Measurements from ENCODE around the gene TWF1. TPM values are rescaled to one million over a fixed set of nuclear protein-coding genes. Genes with fewer than 3 reads are reported as not detected.

The TWF1 gene
- total RNA-seq, 5 donors from 2014 or later (not counting 1 experiment from before 2014, with no cell fraction given) = 23.4 to 53.3 (median 29.4) TPM

DNA sequence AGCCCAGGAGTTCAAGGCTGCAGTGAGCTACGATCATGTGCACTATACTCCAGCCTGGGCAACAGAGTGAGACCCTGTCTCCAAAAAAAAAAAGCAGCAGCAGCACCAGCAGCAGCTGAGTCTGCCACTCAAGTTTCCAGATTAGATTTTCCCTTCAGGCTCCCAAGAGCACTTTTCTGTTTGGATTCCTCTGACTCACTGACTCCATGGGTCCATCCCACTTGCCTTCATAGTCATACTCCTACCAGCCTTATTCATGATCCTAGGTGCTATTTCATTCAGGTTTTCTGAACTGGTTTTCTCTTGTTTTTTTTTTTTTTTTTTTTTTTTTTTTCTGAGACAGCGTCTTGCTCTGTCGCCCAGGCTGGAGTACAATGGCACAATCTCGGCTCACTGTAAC lies 6.8 kb upstream of the TWF1 start:
- WGBS (ENCODE audit: insufficient coverage) = 93% methylated on average over 3 of the region's 4 CpGs
- Histone ChIP-seq H3K27ac (ENCODE audit: low read length) (no peak overlapping the region), H3K9me3 (no peaks in the 10 kb centered on the region), H3K27me3 (replicated peaks in 1 of 2; ENCODE audit: control insufficient read depth in 2 of 2, extremely low read depth in 1 of 2, insufficient read depth in 2 of 2, low read length in 1 of 2) (no peaks in the 10 kb centered on the region), H3K4me1 (ENCODE audit: control insufficient read depth in 1 of 2, extremely low read depth in 1 of 2, insufficient read depth in 2 of 2, low read length in 2 of 2) (no peaks in the 10 kb centered on the region), H3K4me3 (ENCODE audit: control insufficient read depth in 1 of 2, extremely low read depth in 1 of 2, low read length in 1 of 2) (no peak overlapping the region), H3K36me3 (ENCODE audit: control insufficient read depth in 2 of 2, extremely low read depth in 1 of 2, insufficient read depth in 1 of 2, low read length in 1 of 2) (no peaks in the 10 kb centered on the region)
- no peak for ATAC-seq (replicated peaks in 1 of 4)
- Mint-ChIP-seq H3K4me1 (peaks cover 6 to 48% (median 15%) of the 10 kb centered on the region in 3 donors), H3K27ac (no peak overlapping the region), H3K4me3 (no peak overlapping the region), H3K36me3 (no peaks in the 10 kb centered on the region), H3K9me3 (no peaks in the 10 kb centered on the region), H3K27me3 (no peaks in the 10 kb centered on the region)
- DNase-seq = no peak
- CTCF ChIA-PET = interaction anchor here in 1 of 2 donors (0.7 kb wide), 1 partner anchor 60 kb away, joined by 4 read pairs; no protein-coding TSS in a partner anchor
- POLR2A ChIA-PET = no interaction called here

DNA sequence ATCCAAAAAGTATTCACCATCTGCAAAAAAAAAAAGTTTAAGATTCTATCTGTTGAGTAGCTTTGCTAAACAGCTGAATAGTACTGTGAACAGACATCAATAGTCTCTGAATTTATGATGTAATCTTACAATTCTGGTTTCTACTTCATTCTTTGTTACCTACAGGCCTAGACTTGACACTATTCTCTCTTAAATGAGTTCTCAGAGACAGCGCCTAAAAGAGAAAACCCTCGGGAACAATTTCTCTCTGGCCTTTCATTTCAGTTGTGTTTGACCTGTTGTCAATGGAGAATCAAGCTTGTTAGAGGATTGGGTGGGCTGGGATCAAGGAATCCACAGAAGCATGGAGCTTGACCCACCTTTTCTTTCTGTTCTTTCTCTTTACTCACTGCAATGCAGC lies 5.9 kb upstream of the TWF1 start:
- Mint-ChIP-seq H3K4me3 (no peak overlapping the region), H3K27me3 (no peaks in the 10 kb centered on the region), H3K4me1 (peaks cover 8 to 56% (median 20%) of the 10 kb centered on the region in 3 donors), H3K9me3 (no peaks in the 10 kb centered on the region), H3K27ac (peak overlapping the region; percentile 28 to 74), H3K36me3 (no peaks in the 10 kb centered on the region)
- H3K27me3 ChIP-seq (replicated peaks in 1 of 2; ENCODE audit: control insufficient read depth in 2 of 2, extremely low read depth in 1 of 2, insufficient read depth in 2 of 2, low read length in 1 of 2) = no peaks in the 10 kb centered on the region
- peaks cover 0 to 3% of the 10 kb centered on the region in 2 experiments for H3K4me1 ChIP-seq (ENCODE audit: control insufficient read depth in 1 of 2, extremely low read depth in 1 of 2, insufficient read depth in 2 of 2, low read length in 2 of 2)
- WGBS (ENCODE audit: insufficient coverage) = no CpG with 5 or more reads among the region's 2 CpGs
- DNase-seq = no peak
- H3K27ac ChIP-seq (ENCODE audit: low read length) = no peak overlapping the region
- no peak for ATAC-seq (replicated peaks in 1 of 4)
- no peaks in the 10 kb centered on the region for H3K9me3 ChIP-seq
- no peaks in the 10 kb centered on the region for H3K36me3 ChIP-seq (ENCODE audit: control insufficient read depth in 2 of 2, extremely low read depth in 1 of 2, insufficient read depth in 1 of 2, low read length in 1 of 2)
- ChIA-PET CTCF (no interaction called here), POLR2A (interaction anchor here in 1 of 2 donors (0.6 kb wide), 1 partner anchor 27 kb away, joined by 4 read pairs; no protein-coding TSS in a partner anchor)
- no peak overlapping the region for H3K4me3 ChIP-seq (ENCODE audit: control insufficient read depth in 1 of 2, extremely low read depth in 1 of 2, low read length in 1 of 2)

DNA sequence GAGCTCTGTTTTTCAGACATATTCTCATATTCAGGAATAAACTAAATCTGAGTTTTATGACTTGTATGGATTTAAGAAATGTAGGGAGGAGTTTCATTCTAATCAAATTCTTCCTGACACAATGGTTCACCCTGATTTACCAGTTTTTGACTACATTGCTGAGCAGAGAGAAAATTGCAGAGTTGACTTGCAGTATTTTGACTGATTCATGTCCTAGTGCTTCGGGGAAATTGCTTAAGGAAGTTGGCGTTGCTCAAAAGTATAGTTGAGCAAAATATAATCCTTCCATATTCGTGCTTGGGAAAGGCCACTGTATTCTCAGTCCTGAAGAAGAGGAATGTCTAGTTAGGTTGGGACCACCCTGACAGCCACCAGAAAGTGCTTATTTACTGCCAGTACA lies 1.3 kb upstream of the TWF1 start:
- ChIA-PET POLR2A (interaction anchor here (1.7 to 2.7 kb wide), 4 partner anchors 25 to 48 kb away, joined by 6 to 17 read pairs (median 11); partner anchors contain the start of genes IRAK4 (in 2 of the 2), PUS7L (in 2 of the 2) and TMEM117 (in 1 of the 2)), CTCF (interaction anchor here in 1 of 2 donors (0.9 to 4.9 kb wide), 6 partner anchors 10 to 75 kb away, joined by 3 to 30 read pairs (median 4); partner anchors contain the start of gene TMEM117)
- Mint-ChIP-seq H3K27ac (peak overlapping the region; percentile 100), H3K36me3 (peaks cover 3% of the 10 kb centered on the region), H3K9me3 (no peaks in the 10 kb centered on the region), H3K4me3 (peak overlapping the region; percentile 93 to 100 (median 100)), H3K27me3 (no peaks in the 10 kb centered on the region), H3K4me1 (peaks cover 40 to 64% (median 49%) of the 10 kb centered on the region in 3 donors)
- 74% methylated on average over 3 of the region's 3 CpGs for WGBS (ENCODE audit: insufficient coverage)
- ATAC-seq (replicated peaks in 1 of 4) = no peak
- no peak for DNase-seq
- Histone ChIP-seq H3K27me3 (replicated peaks in 1 of 2; ENCODE audit: control insufficient read depth in 2 of 2, extremely low read depth in 1 of 2, insufficient read depth in 2 of 2, low read length in 1 of 2) (no peaks in the 10 kb centered on the region), H3K36me3 (ENCODE audit: control insufficient read depth in 2 of 2, extremely low read depth in 1 of 2, insufficient read depth in 1 of 2, low read length in 1 of 2) (peaks cover 0 to 8% of the 10 kb centered on the region in 2 donors), H3K4me1 (ENCODE audit: control insufficient read depth in 1 of 2, extremely low read depth in 1 of 2, insufficient read depth in 2 of 2, low read length in 2 of 2) (peaks cover 0 to 26% of the 10 kb centered on the region in 2 experiments), H3K9me3 (no peaks in the 10 kb centered on the region), H3K4me3 (ENCODE audit: control insufficient read depth in 1 of 2, extremely low read depth in 1 of 2, low read length in 1 of 2) (no peak overlapping the region), H3K27ac (ENCODE audit: low read length) (peak overlapping the region; percentile 91)

DNA sequence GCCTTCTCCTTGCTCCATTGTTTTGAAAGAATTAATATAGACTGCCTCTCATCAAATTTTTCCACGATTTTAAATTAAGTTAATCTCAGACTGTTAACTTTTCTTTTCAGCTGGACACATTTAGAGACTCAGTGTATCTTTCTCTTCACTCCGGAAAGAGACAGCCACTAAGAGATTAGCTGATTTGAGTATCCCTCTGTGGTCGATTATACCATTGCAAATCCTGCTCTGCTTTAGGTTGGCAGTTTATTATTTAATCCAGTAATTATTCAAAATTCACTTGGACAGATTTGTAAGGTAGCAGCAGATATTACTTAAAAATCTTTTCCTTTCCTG lies 588 bp upstream of the TWF1 start:
- CTCF ChIA-PET = interaction anchor here in 1 of 2 donors (0.7 to 4.9 kb wide), 6 partner anchors 26 to 76 kb away, joined by 3 to 30 read pairs (median 4); partner anchors contain the start of gene TMEM117
- no peaks in the 10 kb centered on the region for H3K9me3 ChIP-seq
- H3K4me3 ChIP-seq (ENCODE audit: control insufficient read depth in 1 of 2, extremely low read depth in 1 of 2, low read length in 1 of 2) = peak overlapping the region; percentile 89 to 91
- H3K9me3 Mint-ChIP-seq = no peaks in the 10 kb centered on the region
- POLR2A ChIA-PET = interaction anchor here (1.0 to 2.7 kb wide), 5 partner anchors 26 to 51 kb away, joined by 3 to 17 read pairs (median 7); partner anchors contain the start of genes IRAK4 (in 2 of the 2), PUS7L (in 2 of the 2) and TMEM117 (in 1 of the 2)
- no CpG with 5 or more reads among the region's 3 CpGs for WGBS (ENCODE audit: insufficient coverage)
- DNase-seq = no peak
- no peaks in the 10 kb centered on the region for H3K27me3 Mint-ChIP-seq
- H3K27ac Mint-ChIP-seq = peak overlapping the region; percentile 100
- no peaks in the 10 kb centered on the region for H3K27me3 ChIP-seq (replicated peaks in 1 of 2; ENCODE audit: control insufficient read depth in 2 of 2, extremely low read depth in 1 of 2, insufficient read depth in 2 of 2, low read length in 1 of 2)
- H3K4me1 ChIP-seq (ENCODE audit: control insufficient read depth in 1 of 2, extremely low read depth in 1 of 2, insufficient read depth in 2 of 2, low read length in 2 of 2) = peaks cover 0 to 26% of the 10 kb centered on the region in 2 experiments
- H3K36me3 ChIP-seq (ENCODE audit: control insufficient read depth in 2 of 2, extremely low read depth in 1 of 2, insufficient read depth in 1 of 2, low read length in 1 of 2) = peaks cover 0 to 13% of the 10 kb centered on the region in 2 donors
- H3K27ac ChIP-seq (ENCODE audit: low read length) = peak overlapping the region; percentile 91
- peaks cover 3% of the 10 kb centered on the region for H3K36me3 Mint-ChIP-seq
- H3K4me3 Mint-ChIP-seq = peak overlapping the region; percentile 93 to 100 (median 100)
- peaks cover 40 to 62% (median 48%) of the 10 kb centered on the region in 3 donors for H3K4me1 Mint-ChIP-seq
- no peak for ATAC-seq (replicated peaks in 1 of 4)

DNA sequence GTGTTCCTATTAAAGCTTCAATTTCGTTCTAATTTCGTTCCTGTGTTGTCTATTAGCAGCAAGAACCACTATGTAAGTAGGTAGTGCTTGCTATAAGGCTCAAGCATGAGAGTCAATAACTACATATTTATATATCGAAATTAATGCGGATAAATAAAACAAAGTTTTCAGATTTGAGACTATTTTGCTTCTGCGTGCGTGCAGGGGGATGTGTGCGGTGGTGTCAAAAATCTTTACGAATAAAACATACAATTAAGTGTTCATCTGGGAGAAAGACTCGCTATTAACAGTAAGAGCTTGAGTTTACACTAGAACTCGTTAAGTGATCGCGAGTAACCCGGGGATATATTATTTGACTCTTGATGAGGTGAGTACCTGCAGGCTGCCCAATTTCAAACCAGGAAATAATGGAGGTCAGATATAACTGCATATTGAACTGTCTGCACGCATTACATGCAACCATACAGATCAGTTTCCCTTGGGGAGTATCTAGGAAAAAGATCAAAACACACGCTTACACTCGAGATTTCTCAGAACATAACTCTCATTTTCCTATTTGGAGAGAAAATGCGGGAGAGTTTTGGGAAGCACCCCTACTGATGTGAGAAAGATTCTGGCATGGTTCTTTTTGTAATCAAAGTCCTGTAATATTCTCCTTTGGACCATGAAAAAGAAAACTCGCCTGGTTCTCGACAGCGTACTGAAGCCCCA lies 813 bp downstream of the TWF1 start:
- H3K36me3 Mint-ChIP-seq = peaks cover 11% of the 10 kb centered on the region
- peak overlapping the region; percentile 88 to 91 for H3K27ac Mint-ChIP-seq
- Histone ChIP-seq H3K9me3 (no peaks in the 10 kb centered on the region), H3K4me3 (ENCODE audit: control insufficient read depth in 1 of 2, extremely low read depth in 1 of 2, low read length in 1 of 2) (peak overlapping the region; percentile 89 to 91), H3K27ac (ENCODE audit: low read length) (peak overlapping the region; percentile 57), H3K36me3 (ENCODE audit: control insufficient read depth in 2 of 2, extremely low read depth in 1 of 2, insufficient read depth in 1 of 2, low read length in 1 of 2) (peaks cover 0 to 22% of the 10 kb centered on the region in 2 donors), H3K27me3 (replicated peaks in 1 of 2; ENCODE audit: control insufficient read depth in 2 of 2, extremely low read depth in 1 of 2, insufficient read depth in 2 of 2, low read length in 1 of 2) (no peaks in the 10 kb centered on the region), H3K4me1 (ENCODE audit: control insufficient read depth in 1 of 2, extremely low read depth in 1 of 2, insufficient read depth in 2 of 2, low read length in 2 of 2) (peaks cover 0 to 26% of the 10 kb centered on the region in 2 experiments)
- POLR2A ChIA-PET = interaction anchor here (0.9 to 2.7 kb wide), 5 partner anchors 12 to 46 kb away, joined by 3 to 17 read pairs (median 6); partner anchors contain the start of genes IRAK4 (in 2 of the 2), PUS7L (in 2 of the 2) and TMEM117 (in 2 of the 2)
- peak in 4 of 35 experiments; percentile 1 to 45 (median 11) for DNase-seq
- ATAC-seq (replicated peaks in 1 of 4) = peak in 1 of 4 experiments; percentile 13
- H3K9me3 Mint-ChIP-seq = no peaks in the 10 kb centered on the region
- peak overlapping the region; percentile 93 to 100 (median 100) for H3K4me3 Mint-ChIP-seq
- 0% methylated on average over 8 of the region's 20 CpGs for WGBS (ENCODE audit: insufficient coverage)
- CTCF ChIA-PET = interaction anchor here in 1 of 2 donors (1.4 to 4.9 kb wide), 3 partner anchors 44 to 78 kb away, joined by 3 to 30 read pairs (median 4); partner anchors contain the start of genes IRAK4 and PUS7L
- peaks cover 34 to 55% (median 44%) of the 10 kb centered on the region in 3 donors for H3K4me1 Mint-ChIP-seq
- H3K27me3 Mint-ChIP-seq = no peaks in the 10 kb centered on the region

DNA sequence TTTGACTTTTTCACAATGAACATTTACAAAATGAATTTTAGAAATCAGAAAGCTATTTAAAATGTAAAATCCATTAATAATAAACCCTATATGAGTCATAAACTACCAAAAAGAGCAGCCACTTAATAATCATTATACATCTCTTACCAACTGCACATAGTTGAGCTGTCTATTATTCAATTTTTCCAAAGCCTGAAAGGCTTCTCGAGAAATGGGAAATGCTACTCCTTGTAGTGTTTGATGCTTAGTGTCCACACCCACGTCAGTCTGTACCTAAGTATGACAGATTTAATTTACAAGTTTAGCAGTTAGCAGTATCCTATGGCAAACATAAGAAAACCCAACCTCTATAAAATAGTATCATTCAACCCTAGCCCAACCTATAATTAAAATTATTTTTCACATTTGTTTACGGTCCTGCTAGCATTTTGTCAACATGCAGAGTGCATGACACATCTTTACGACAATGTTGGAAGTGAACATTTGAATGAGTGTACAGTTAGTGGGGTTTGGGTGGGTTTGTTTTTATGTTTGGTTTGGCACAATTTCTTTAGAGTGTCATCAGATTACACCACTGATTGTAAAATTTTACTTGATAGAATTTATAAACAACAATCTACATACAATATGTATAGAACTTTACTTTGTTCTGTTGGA lies 8.4 kb downstream of the TWF1 start:
- H3K27me3 Mint-ChIP-seq = no peaks in the 10 kb centered on the region
- H3K4me3 Mint-ChIP-seq = no peak overlapping the region
- DNase-seq (no peak), ATAC-seq (replicated peaks in 1 of 4) (no peak)
- Histone ChIP-seq H3K27me3 (replicated peaks in 1 of 2; ENCODE audit: control insufficient read depth in 2 of 2, extremely low read depth in 1 of 2, insufficient read depth in 2 of 2, low read length in 1 of 2) (no peaks in the 10 kb centered on the region), H3K4me1 (ENCODE audit: control insufficient read depth in 1 of 2, extremely low read depth in 1 of 2, insufficient read depth in 2 of 2, low read length in 2 of 2) (peaks cover 0 to under 1% of the 10 kb centered on the region in 2 experiments), H3K9me3 (no peaks in the 10 kb centered on the region), H3K4me3 (ENCODE audit: control insufficient read depth in 1 of 2, extremely low read depth in 1 of 2, low read length in 1 of 2) (no peak overlapping the region), H3K36me3 (ENCODE audit: control insufficient read depth in 2 of 2, extremely low read depth in 1 of 2, insufficient read depth in 1 of 2, low read length in 1 of 2) (peaks cover 0 to 55% of the 10 kb centered on the region in 2 donors), H3K27ac (ENCODE audit: low read length) (no peak overlapping the region)
- H3K36me3 Mint-ChIP-seq = peaks cover 31% of the 10 kb centered on the region
- H3K9me3 Mint-ChIP-seq = no peaks in the 10 kb centered on the region
- H3K27ac Mint-ChIP-seq = peak overlapping the region in 1 of 2 donors; percentile 17
- ChIA-PET POLR2A (interaction anchor here in 1 of 2 donors (0.9 kb wide), 1 partner anchor 19 kb away, joined by 3 read pairs; no protein-coding TSS in a partner anchor), CTCF (no interaction called here)
- WGBS (ENCODE audit: insufficient coverage) = no CpG with 5 or more reads among the region's 4 CpGs
- peaks cover 0 to 11% (median 8%) of the 10 kb centered on the region in 3 donors for H3K4me1 Mint-ChIP-seq

All from T-cell (primary cell).